ENCODE data around the gene ORAI3.

- no peak for TF ChIP-seq CTCF (IDR thresholded peaks at IDR 0.05; ENCODE audit: borderline replicate concordance, extremely low read depth, low read length, poor library complexity, severe bottlenecking)
- TF ChIP-seq EZH2 (IDR thresholded peaks at IDR 0.05; ENCODE audit: borderline replicate concordance, low read depth, low read length, severe bottlenecking): no peak
Observed at GRCh38 chr16:30992276-30992780, 43.5 kb downstream of the ORAI3 start.
